ENCODE results near the gene SIN3B.

The SIN3B gene

GRCh38 chr19:16903347-16903746 lies 74.1 kb downstream of the SIN3B start:
- H3K27ac Mint-ChIP-seq: no peak overlapping the region
- H3K4me1 Mint-ChIP-seq: peaks cover 3% of the 10 kb centered on the region
- peaks cover 3% of the 10 kb centered on the region for H3K36me3 Mint-ChIP-seq (ENCODE audit: low read depth)
- no peak for TF ChIP-seq CTCF (IDR thresholded peaks at IDR 0.05; ENCODE audit: unreplicated experiment in 3 of 3)
- H3K4me3 Mint-ChIP-seq: no peak overlapping the region
- no peaks in the 10 kb centered on the region for H3K9me3 Mint-ChIP-seq
- H3K27me3 Mint-ChIP-seq (ENCODE audit: low read depth): peaks cover 4% of the 10 kb centered on the region

DNA sequence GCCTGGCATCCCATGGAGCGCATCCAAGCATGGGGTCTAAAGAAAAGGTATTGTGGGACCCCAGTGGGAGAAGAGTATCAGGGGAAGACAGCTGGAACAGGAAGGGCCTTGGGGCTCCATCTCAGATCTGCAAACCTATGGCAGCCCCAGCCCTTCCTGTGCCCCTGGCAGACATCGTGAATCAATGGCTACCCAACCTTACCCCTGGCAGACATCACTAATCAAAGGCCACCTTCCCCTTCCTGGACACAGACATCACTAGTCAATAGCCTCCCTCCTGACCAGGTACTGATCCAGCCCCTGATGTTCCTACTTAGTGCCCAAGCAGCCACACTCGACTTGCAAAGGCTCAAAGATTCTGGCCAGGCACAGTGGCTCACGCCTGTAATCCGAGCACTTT lies 75.4 kb downstream of the SIN3B start:
- no peak for TF ChIP-seq CTCF (IDR thresholded peaks at IDR 0.05; ENCODE audit: unreplicated experiment in 3 of 3)
- Mint-ChIP-seq H3K36me3 (ENCODE audit: low read depth) (peaks cover 3% of the 10 kb centered on the region), H3K27me3 (ENCODE audit: low read depth) (no peaks in the 10 kb centered on the region), H3K4me3 (no peak overlapping the region), H3K9me3 (no peaks in the 10 kb centered on the region), H3K4me1 (no peaks in the 10 kb centered on the region), H3K27ac (no peak overlapping the region)

GRCh38 chr19:16908759-16909158 lies 79.6 kb downstream of the SIN3B start:
- Mint-ChIP-seq H3K4me3 (no peak overlapping the region), H3K9me3 (peaks cover 24% of the 10 kb centered on the region), H3K27me3 (ENCODE audit: low read depth) (no peaks in the 10 kb centered on the region), H3K27ac (no peak overlapping the region), H3K36me3 (ENCODE audit: low read depth) (peaks cover 29% of the 10 kb centered on the region), H3K4me1 (no peaks in the 10 kb centered on the region)
- TF ChIP-seq CTCF (IDR thresholded peaks at IDR 0.05; ENCODE audit: unreplicated experiment in 3 of 3): no peak

GRCh38 chr19:16911046-16911445 lies 81.8 kb downstream of the SIN3B start:
- H3K27me3 Mint-ChIP-seq (ENCODE audit: low read depth): no peaks in the 10 kb centered on the region
- H3K4me3 Mint-ChIP-seq: no peak overlapping the region
- no peak for TF ChIP-seq CTCF (IDR thresholded peaks at IDR 0.05; ENCODE audit: unreplicated experiment in 3 of 3)
- peaks cover 33% of the 10 kb centered on the region for H3K9me3 Mint-ChIP-seq
- no peak overlapping the region for H3K27ac Mint-ChIP-seq
- H3K36me3 Mint-ChIP-seq (ENCODE audit: low read depth): peaks cover 46% of the 10 kb centered on the region
- no peaks in the 10 kb centered on the region for H3K4me1 Mint-ChIP-seq

- H3K4me1 Mint-ChIP-seq: no peaks in the 10 kb centered on the region
- H3K4me3 Mint-ChIP-seq: no peak overlapping the region
- no peaks in the 10 kb centered on the region for H3K27me3 Mint-ChIP-seq (ENCODE audit: low read depth)
- H3K9me3 Mint-ChIP-seq: peaks cover 38% of the 10 kb centered on the region
- no peak for TF ChIP-seq CTCF (IDR thresholded peaks at IDR 0.05; ENCODE audit: unreplicated experiment in 3 of 3)
- no peak overlapping the region for H3K27ac Mint-ChIP-seq
- H3K36me3 Mint-ChIP-seq (ENCODE audit: low read depth): peaks cover 53% of the 10 kb centered on the region
Observed at GRCh38 chr19:16912780-16913179, 83.6 kb downstream of the SIN3B start.

DNA sequence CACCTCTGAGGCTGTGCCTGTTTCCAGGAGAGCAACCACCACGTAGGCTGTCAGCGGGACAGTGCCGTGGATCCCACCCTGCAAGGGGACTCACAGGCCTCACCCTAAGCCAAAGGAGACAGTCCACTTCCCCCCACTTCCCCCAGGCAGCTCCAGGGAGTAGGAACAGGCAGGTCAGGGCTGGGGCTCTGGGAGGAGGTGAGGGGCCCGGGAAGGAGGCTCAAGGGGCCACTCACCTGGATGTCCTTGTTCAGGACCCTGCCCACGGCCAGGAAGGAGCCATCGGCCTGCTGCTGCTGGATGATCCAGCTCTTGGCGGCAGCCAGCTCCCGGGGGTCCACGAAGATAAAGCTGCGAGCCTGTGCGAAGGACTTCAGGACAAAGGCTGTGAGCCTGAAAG lies 85.2 kb downstream of the SIN3B start:
- no peak overlapping the region for H3K4me3 Mint-ChIP-seq
- H3K36me3 Mint-ChIP-seq (ENCODE audit: low read depth): peaks cover 63% of the 10 kb centered on the region
- peaks cover 43% of the 10 kb centered on the region for H3K9me3 Mint-ChIP-seq

More for the DNA sequence above, 85.2 kb downstream of the SIN3B start:
- no peaks in the 10 kb centered on the region for H3K4me1 Mint-ChIP-seq
- no peaks in the 10 kb centered on the region for H3K27me3 Mint-ChIP-seq (ENCODE audit: low read depth)
- H3K27ac Mint-ChIP-seq: no peak overlapping the region
- TF ChIP-seq CTCF (IDR thresholded peaks at IDR 0.05; ENCODE audit: unreplicated experiment in 3 of 3): no peak
